ACHN (cell line): Measurements from ENCODE around the gene TRAFD1.
"Not testable (repeated sequence)": the region's sequence is repeated elsewhere in the genome, so short reads cannot be mapped to it uniquely, and the experiment has no call there.

ENCODE experiments used
- DNase-seq: peaks from one replicate; pipeline ENCODE4 v3.0.0-alpha.2; 2015
- in situ Hi-C: cut with HindIII; loops from 2 replicates; pipeline ENCODE4 v1.10.0; 2017; ENCODE audit warnings: low sequenced_read_pairs, low pct_ligation_motif_present, low pct_unique_long_range_greater_than_20kb

TRAFD1 gene

GRCh38 chr12:112125250-112125999 is at the start of gene TRAFD1:
TRAFD1 (plus strand) TSS chr12:112125560; CDS start chr12:112130523, 4,963 bp downstream.
- peak; percentile 99 for DNase-seq
- in situ Hi-C loops, result no loop called here

GRCh38 chr12:112087055-112087850 is 38.1 kb upstream of the TRAFD1 start:
- no peak for DNase-seq
- in situ Hi-C loops, result no loop called here

GRCh38 chr12:112087851-112088250 is 37.5 kb upstream of the TRAFD1 start:
- no peak for DNase-seq
- in situ Hi-C loops, result no loop called here

GRCh38 chr12:112091563-112091962 is 33.8 kb upstream of the TRAFD1 start:
- in situ Hi-C loops, result no loop called here

GRCh38 chr12:112096070-112096469 is 29.3 kb upstream of the TRAFD1 start:
- in situ Hi-C loops, result no loop called here
- DNase-seq, result no peak

More at GRCh38 chr12:112091563-112091962, 33.8 kb upstream of the TRAFD1 start:
- DNase-seq, result no peak

GRCh38 chr12:112096667-112097066 is 28.7 kb upstream of the TRAFD1 start:
- DNase-seq, result peak; percentile 91
- in situ Hi-C loops, result no loop called here

- no peak for DNase-seq
- in situ Hi-C loops, result no loop called here
These were observed 27.7 kb upstream of the TRAFD1 start for GRCh38 chr12:112097641-112098040.

GRCh38 chr12:112100500-112100899 is 24.9 kb upstream of the TRAFD1 start:
- in situ Hi-C loops, DNase-seq: not testable (repeated sequence)

GRCh38 chr12:112102127-112102526 is 23.2 kb upstream of the TRAFD1 start:
- in situ Hi-C loops, result no loop called here
- no peak for DNase-seq

GRCh38 chr12:112102746-112103145 is 22.6 kb upstream of the TRAFD1 start:
- in situ Hi-C loops, DNase-seq: not testable (repeated sequence)

- no peak for DNase-seq
- in situ Hi-C loops, result no loop called here
These were observed 21.4 kb upstream of the TRAFD1 start for GRCh38 chr12:112103758-112104503.

GRCh38 chr12:112105891-112106290 is 19.5 kb upstream of the TRAFD1 start:
- no peak for DNase-seq
- in situ Hi-C loops, result no loop called here

GRCh38 chr12:112107306-112108201 is 17.8 kb upstream of the TRAFD1 start:
- peak; percentile 42 for DNase-seq
- in situ Hi-C loops, result no loop called here

- in situ Hi-C loops, result no loop called here
- peak; percentile 96 for DNase-seq
These were observed 16.9 kb upstream of the TRAFD1 start, which contains the start of gene NAA25 for GRCh38 chr12:112108202-112109079. NAA25 (minus strand) TSS chr12:112108783; CDS start chr12:112108773, 10 bp downstream.

- in situ Hi-C loops, result not testable (repeated sequence)
These were observed 14.3 kb upstream of the TRAFD1 start for GRCh38 chr12:112110787-112111662.

GRCh38 chr12:112111931-112112330 is 13.4 kb upstream of the TRAFD1 start:
- in situ Hi-C loops, result no loop called here
- no peak for DNase-seq

More at GRCh38 chr12:112110787-112111662, 14.3 kb upstream of the TRAFD1 start:
- DNase-seq, result not testable (repeated sequence)
